HUES64 (cell line): ENCODE results near the gene TPSAB1.
"Not testable (repeated sequence)": the region's sequence is repeated elsewhere in the genome, so short reads cannot be mapped to it uniquely, and the experiment has no call there.

ENCODE experiments used
- H3K27ac ChIP-seq: 2 replicates; pipeline ENCODE4 v1.7.0; 2013; ENCODE audit warnings: low read depth, low read length, inconsistent platforms
- H3K27me3 ChIP-seq: 2 replicates; pipeline ENCODE4 v1.6.1; 2013; ENCODE audit warnings: mild to moderate bottlenecking, low read length; ENCODE audit not compliant: insufficient read depth
- H3K36me3 ChIP-seq: 2 replicates; pipeline ENCODE4 v1.6.1; 2013; ENCODE audit warnings: mild to moderate bottlenecking, low read length; ENCODE audit not compliant: insufficient read depth
- H3K4me1 ChIP-seq: 2 replicates; pipeline ENCODE4 v1.6.1; 2013; ENCODE audit warnings: mild to moderate bottlenecking, low read length, moderate library complexity; ENCODE audit not compliant: insufficient read depth
- H3K4me3 ChIP-seq: 2 replicates; pipeline ENCODE4 v1.5.1; 2013; ENCODE audit warnings: mild to moderate bottlenecking, low read length, moderate library complexity
- H3K9ac ChIP-seq: 2 replicates; pipeline ENCODE4 v1.6.1; 2013; ENCODE audit warnings: mild to moderate bottlenecking, low read depth, low read length
- H3K9me3 ChIP-seq: 2 replicates; pipeline ENCODE4 v1.6.1; 2013; ENCODE audit warnings: low read depth, low read length; ENCODE audit not compliant: insufficient read depth
- WGBS: fragments of 150-250, 120-280 bp; methylation state at CpG from one replicate; pipeline ENCODE4 v1.1.7; 2013; ENCODE audit warnings: missing lambda C conversion rate; 5-methylcytosine and 5-hydroxymethylcytosine counted together

Gene TPSAB1

DNA sequence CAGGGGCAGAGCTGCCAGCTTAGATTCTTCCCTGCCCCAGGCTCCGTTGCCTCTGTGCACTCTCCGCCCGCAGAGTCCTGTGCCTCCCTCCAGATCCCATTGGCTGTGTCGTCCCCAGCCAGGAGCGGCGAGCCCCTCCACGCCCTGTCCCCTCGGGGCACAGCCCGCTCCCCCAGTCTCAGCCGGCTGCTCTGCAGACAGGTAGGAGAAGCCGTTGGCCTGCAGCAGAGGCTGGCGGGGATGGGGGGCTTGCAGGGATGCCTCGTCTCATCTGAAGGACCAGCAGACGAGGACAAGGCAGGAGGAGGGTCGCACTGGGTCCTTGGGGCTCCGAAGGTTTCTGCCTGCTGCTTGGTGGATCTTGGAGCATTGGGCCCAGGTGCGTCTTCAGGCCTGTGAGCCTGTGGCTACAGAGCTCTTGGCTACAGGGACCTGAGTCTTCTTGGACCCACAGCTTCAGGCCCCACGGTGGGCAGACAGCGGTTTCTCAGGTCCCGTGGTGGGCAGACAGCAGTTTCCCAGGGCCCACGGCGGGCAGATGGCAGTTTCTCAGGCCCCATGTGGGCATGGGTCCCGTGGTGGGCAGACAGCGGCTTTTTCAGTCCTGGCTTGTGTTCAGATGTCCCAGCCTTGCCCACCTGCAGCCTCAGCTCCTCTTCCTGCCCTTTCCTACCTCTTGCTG lies 21.4 kb upstream of the TPSAB1 start:
- Histone ChIP-seq H3K9ac (no peak overlapping the region), H3K4me3 (no peak overlapping the region), H3K27ac (no peak overlapping the region), H3K36me3 (peaks cover 42% of the 10 kb centered on the region), H3K4me1 (no peaks in the 10 kb centered on the region), H3K27me3 (no peaks in the 10 kb centered on the region), H3K9me3 (no peaks in the 10 kb centered on the region)
- 92% methylated on average over 24 of the region's 24 CpGs for WGBS

DNA sequence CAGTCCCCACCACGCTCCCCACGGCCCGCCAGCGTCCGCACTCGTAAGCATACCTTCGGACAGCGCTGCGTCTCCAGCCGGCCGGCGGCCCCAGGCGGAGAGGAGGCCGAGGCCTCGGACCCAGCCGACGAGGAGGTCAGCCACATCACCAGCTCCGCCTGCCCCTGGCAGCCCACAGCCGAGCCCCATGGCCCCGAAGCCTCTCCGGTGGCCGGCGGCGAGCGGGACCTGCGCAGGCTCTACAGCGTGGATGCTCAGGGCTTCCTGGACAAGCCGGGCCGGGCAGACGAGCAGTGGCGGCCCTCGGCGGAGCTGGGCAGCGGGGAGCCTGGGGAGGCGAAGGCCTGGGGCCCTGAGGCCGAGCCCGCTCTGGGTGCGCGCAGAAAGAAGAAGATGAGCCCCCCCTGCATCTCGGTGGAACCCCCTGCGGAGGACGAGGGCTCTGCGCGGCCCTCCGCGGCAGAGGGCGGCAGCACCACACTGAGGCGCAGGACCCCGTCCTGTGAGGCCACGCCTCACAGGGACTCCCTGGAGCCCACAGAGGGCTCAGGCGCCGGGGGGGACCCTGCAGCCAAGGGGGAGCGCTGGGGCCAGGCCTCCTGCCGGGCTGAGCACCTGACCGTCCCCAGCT lies 20.3 kb upstream of the TPSAB1 start:
- H3K9ac ChIP-seq, result no peak overlapping the region
- H3K27ac ChIP-seq, result no peak overlapping the region
- H3K27me3 ChIP-seq, result no peaks in the 10 kb centered on the region
- H3K4me1 ChIP-seq, result no peaks in the 10 kb centered on the region
- no peak overlapping the region for H3K4me3 ChIP-seq
- no peaks in the 10 kb centered on the region for H3K9me3 ChIP-seq
- WGBS, result 94% methylated on average over 55 of the region's 55 CpGs
- peaks cover 37% of the 10 kb centered on the region; the same call in 1 of the 2 replicates for H3K36me3 ChIP-seq

DNA sequence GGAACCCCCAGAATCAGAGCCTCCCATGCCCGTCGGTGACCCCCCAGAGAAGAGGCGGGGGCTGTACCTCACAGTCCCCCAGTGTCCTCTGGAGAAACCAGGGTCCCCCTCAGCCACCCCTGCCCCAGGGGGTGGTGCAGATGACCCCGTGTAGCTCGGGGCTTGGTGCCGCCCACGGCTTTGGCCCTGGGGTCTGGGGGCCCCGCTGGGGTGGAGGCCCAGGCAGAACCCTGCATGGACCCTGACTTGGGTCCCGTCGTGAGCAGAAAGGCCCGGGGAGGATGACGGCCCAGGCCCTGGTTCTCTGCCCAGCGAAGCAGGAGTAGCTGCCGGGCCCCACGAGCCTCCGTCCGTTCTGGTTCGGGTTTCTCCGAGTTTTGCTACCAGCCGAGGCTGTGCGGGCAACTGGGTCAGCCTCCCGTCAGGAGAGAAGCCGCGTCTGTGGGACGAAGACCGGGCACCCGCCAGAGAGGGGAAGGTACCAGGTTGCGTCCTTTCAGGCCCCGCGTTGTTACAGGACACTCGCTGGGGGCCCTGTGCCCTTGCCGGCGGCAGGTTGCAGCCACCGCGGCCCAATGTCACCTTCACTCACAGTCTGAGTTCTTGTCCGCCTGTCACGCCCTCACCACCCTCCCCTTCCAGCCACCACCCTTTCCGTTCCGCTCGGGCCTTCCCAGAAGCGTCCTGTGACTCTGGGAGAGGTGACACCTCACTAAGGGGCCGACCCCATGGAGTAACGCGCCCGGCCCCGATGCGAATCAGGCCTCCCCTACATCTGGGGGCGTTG lies 19.5 kb upstream of the TPSAB1 start:
- H3K4me1 ChIP-seq, result no peaks in the 10 kb centered on the region
- H3K9ac ChIP-seq, result no peak overlapping the region
- H3K9me3 ChIP-seq, result no peaks in the 10 kb centered on the region
- H3K27me3 ChIP-seq, result no peaks in the 10 kb centered on the region
- WGBS, result 95% methylated on average over 48 of the region's 48 CpGs
- peaks cover 33% of the 10 kb centered on the region; the same call in 1 of the 2 replicates for H3K36me3 ChIP-seq
- H3K4me3 ChIP-seq, result no peak overlapping the region
- H3K27ac ChIP-seq, result no peak overlapping the region

DNA sequence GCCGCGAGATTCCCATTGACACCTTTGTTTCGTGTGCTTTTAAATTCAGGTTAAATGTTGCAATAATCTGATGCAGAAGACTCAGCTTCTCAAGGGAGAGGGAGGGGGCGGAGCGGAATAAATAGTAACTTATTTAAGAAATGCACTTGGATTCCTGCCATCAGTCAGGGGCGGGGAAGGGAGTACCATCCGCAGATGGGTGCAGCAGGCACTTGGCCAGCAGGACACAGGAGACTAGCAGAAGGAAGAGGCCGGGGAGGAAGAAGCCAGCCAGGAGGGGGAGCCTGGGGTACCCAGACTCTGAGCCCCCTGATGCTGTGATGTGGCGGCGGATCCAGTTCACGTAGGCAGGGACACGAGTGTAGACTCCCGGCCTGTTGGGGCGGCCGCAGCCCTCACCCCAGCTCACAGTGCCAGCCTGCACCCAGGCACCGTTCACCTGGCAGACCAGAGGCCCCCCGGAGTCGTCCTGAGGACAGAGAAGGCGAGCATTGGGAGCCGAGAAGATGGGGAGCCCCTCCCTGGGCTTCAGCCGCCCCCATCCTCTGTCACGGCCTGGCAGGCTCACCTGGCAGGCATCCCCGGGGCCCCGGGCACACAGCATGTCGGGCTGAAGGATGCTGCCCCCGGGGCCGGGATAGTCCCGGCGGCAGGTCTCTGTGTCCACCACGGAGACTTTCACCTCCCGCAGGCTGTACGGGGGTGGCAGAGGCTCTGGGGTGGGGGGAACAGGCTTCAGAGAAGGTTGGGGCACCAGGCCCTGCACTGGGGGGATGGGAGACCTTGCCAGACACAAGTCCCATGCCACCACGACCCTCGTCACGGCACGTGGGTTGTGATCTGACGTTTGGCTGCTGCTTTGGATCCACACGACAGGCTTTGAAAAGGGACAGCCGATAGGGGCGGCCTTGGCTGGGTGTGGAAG lies 18.6 kb upstream of the TPSAB1 start:
- 93% methylated on average over 40 of the region's 40 CpGs for WGBS
- H3K9me3 ChIP-seq, result no peaks in the 10 kb centered on the region
- H3K27ac ChIP-seq, result no peak overlapping the region
- H3K27me3 ChIP-seq, result no peaks in the 10 kb centered on the region
- H3K4me1 ChIP-seq, result no peaks in the 10 kb centered on the region
- H3K9ac ChIP-seq, result no peak overlapping the region
- no peak overlapping the region for H3K4me3 ChIP-seq
- H3K36me3 ChIP-seq, result peaks cover 28% of the 10 kb centered on the region; the same call in 1 of the 2 replicates

DNA sequence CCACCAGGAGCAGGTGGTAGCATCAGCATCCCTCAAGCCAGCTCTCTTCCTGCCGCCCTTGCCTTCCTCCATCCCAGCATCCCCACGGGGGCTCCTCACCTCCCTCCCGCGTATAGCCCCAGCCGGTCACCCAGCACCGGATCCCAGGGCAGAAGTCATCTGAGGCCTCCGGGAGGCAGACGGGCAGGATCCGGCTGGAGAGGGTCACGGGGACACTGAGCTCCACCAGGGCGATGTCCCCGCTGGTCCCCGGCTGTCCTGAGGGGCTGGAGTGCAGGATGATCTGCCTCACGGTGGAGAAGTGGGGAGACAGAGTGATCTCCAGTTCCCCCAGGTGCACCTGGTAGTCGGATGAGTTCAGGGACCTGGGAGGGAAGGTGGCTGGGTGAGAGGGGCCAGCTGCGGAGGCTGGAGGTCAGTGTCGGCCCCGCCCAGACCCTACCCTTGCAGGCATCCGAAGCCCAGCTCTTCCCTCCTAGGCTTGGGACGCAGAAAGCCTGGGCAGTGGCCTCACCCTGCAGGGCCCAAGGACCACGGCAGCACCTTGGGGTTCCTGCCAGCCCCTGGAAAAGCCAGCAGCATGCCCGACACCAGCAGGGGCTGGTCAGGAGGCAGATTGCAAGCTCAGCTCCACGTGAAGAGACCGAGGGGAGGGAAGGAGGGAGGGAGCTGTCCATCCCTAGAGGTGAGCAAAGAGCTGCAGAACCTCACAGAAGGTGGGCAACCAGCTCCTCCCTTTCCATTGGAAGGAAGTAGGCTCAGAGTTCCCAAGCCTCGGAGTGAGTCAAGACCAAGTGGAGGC lies 17.8 kb upstream of the TPSAB1 start:
- Histone ChIP-seq H3K27me3 (no peaks in the 10 kb centered on the region; the same call in 1 of the 2 replicates), H3K27ac (no peak overlapping the region), H3K9ac (no peak overlapping the region), H3K4me1 (no peaks in the 10 kb centered on the region), H3K4me3 (no peak overlapping the region), H3K9me3 (no peaks in the 10 kb centered on the region), H3K36me3 (0 out of 2 replicates have a peak, but pooled peaks cover 20% of the 10 kb centered on the region)
- WGBS, result 87% methylated on average over 25 of the region's 25 CpGs

DNA sequence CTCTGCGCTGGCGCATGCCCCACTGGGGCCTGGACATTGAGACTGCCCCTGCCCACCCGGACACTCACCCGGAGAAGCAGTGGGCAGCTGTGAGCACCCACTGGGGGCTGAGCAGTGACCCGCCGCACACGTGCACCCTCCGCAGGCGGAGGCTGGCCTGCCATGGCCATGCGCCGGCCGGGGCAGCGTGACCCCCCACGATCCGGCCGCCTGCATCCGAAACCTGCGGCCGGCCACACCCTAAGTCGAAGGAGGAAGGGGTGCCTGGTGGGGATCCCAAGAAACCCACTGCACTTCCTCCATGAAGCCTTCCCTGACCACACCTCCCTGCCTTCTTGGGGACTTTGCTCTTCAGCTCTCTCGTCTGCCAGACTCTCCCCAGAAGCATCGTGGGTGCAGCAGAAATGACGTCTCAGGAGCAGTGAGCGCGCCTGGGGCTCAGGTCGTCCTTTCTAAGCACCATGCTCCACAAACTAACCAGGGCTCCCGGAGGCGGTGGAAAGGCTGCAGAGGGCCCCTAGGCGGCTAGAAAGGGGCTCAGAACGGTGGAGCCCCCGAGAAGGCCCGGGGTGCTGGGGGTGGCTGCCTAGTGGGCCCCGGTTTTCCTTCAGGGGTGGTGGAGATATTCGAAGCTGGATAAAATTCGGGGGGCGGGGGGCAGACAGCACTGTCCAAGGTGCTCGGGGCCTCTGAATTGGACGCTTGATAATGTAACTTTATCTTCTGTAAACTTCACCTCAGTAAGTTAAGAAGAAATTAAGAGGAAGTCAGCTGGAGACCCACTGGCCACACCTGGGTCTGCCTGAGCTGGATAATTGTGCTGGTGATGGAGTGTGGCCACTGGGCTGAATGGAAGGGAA lies 16.9 kb upstream of the TPSAB1 start:
- no peaks in the 10 kb centered on the region for H3K9me3 ChIP-seq
- no peak overlapping the region for H3K27ac ChIP-seq
- H3K4me3 ChIP-seq, result no peak overlapping the region
- H3K9ac ChIP-seq, result no peak overlapping the region
- H3K27me3 ChIP-seq, result no peaks in the 10 kb centered on the region; the same call in 1 of the 2 replicates
- H3K4me1 ChIP-seq, result no peaks in the 10 kb centered on the region
- H3K36me3 ChIP-seq, result 0 out of 2 replicates have a peak, but pooled peaks cover 14% of the 10 kb centered on the region
- 94% methylated on average over 38 of the region's 38 CpGs for WGBS

DNA sequence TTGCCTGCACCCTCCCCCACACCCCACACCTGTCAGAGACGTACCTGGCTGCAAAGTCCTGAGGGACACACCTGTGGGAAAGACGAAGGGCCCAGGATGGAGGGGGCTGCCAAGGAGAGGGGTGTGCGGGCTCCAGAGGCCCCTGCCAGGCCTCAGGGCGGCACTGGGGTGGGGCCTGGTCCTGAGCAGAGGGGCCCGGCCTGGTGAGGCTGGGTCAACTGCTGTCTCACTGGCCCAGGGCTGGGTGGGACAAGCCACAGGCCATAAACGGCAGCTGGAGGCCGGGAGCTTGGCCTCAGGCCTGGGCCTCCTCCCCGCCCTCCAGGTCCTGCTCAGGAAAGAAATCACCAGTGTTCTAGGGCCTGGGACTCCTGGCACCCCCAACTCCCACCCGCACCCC lies 15.9 kb upstream of the TPSAB1 start:
- Histone ChIP-seq H3K36me3 (0 out of 2 replicates have a peak, but pooled peaks cover 11% of the 10 kb centered on the region), H3K4me1 (no peaks in the 10 kb centered on the region), H3K27me3 (no peaks in the 10 kb centered on the region; the same call in 1 of the 2 replicates), H3K4me3 (no peak overlapping the region), H3K9me3 (no peaks in the 10 kb centered on the region), H3K9ac (no peak overlapping the region), H3K27ac (no peak overlapping the region)
- WGBS, result 93% methylated on average over 9 of the region's 9 CpGs

DNA sequence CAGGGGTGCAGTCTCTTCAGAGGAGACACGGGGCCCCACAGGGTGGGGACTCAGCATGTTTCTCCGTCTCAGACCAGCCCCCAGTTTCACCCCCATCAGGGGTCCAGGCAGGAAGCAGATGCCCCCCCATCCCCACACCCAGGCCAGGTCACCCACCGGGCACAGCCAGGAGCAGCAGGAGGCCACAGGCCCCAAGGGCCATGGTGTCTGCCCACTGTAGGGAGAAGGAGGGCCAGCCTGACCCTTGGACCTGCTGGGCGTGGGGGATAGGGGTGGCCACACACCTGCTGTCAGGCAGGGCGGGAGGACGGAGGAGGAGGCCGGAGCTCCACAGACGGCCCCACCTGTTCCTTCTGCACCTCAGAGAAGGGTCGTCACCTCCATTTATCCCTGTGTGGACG lies 15.5 kb upstream of the TPSAB1 start, which contains the start of gene TPSG1:
Gene TPSG1 (minus strand): TSS at position 218 of the 401 bp plus-strand sequence. CDS start 16 bp downstream, at position 202.
- H3K27ac ChIP-seq, result no peak within 1 kb of the TSS
- no peaks in the 10 kb centered on the region for H3K9me3 ChIP-seq
- 0 out of 2 replicates have a peak, but pooled peaks cover 6% of the 10 kb centered on the region for H3K36me3 ChIP-seq
- H3K4me3 ChIP-seq, result no peak within 1 kb of the TSS
- H3K27me3 ChIP-seq, result no peaks in the 10 kb centered on the region; the same call in 1 of the 2 replicates
- no peak within 1 kb of the TSS for H3K9ac ChIP-seq
- WGBS, result 89% methylated on average over 10 of the region's 10 CpGs
- no peaks in the 10 kb centered on the region for H3K4me1 ChIP-seq

DNA sequence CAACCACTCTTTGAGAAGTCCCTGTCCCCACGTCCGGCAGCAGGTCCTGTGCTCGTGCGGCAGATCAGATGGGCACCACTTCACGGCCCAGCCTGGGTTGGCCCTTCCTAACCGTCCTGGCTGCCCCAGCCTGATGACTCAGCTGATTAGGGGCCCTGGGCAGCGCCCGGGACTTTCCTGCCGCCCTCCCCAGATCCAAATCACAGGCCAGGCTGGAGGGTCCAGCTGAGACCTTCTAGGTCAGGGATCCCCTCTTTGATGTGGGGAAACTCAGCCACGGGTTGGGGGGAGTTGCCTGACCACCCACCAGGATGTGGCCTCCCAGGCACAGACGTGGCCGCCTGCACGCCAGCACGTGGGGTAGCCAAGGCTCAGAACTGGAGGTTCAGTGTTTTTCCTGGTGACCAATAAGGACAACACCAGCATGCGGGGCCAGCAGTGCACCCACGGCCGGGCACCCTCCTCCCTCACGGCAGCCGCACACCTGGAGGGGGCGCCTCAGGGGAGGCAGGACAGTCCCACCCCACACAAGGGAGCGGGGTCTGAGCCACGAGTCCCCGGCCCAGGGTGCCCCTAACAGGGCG lies 14.7 kb upstream of the TPSAB1 start:
- WGBS, result 78% methylated on average over 22 of the region's 24 CpGs
- not testable (repeated sequence) for H3K27ac ChIP-seq, H3K9me3 ChIP-seq, H3K4me3 ChIP-seq, H3K36me3 ChIP-seq, H3K4me1 ChIP-seq, H3K9ac ChIP-seq, H3K27me3 ChIP-seq
